Measurements from ENCODE around the gene DNAH8. TPM values are rescaled to one million over a fixed set of nuclear protein-coding genes. Genes with fewer than 3 reads are reported as not detected.

The DNAH8 gene
- total RNA-seq, 1 experiment from 2014 or later, result not detected

DNA sequence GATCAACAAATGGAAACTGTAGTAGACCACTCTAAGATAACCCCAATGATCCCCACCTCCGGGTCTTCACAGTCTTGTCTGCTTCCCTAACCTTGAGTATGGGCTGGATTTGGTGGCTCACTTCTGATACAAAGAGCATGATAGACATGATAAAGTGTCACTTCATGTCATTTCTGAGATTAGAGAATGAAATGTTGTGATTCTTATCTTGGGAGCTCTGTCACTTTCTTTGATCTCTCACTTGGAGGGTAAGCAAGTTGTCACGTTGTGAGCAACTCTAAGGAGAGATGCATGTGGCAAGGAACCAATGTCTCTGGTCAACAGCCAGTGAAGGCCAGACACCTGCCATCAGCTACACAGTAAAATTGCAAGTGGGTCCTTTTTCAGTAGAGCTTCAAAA, 9.2 kb upstream of the DNAH8 start:
- Histone ChIP-seq H3F3A (ENCODE audit: insufficient read depth, low read depth) (peaks cover 6% of the 10 kb centered on the region; the same call in 1 of the 2 replicates), H3K9me3 (ENCODE audit: insufficient read depth, low read depth) (no peaks in the 10 kb centered on the region; the same call in 1 of the 2 replicates), H4K20me1 (ENCODE audit: insufficient read depth) (no peaks in the 10 kb centered on the region), H3K9me2 (ENCODE audit: insufficient read depth) (no peaks in the 10 kb centered on the region), H3K4me2 (no peak overlapping the region), H3K4me3 (no peak overlapping the region), H3K27me3 (ENCODE audit: insufficient read depth, low read depth) (no peaks in the 10 kb centered on the region), H2AFZ (no peak overlapping the region), H3K79me2 (ENCODE audit: low read depth) (peaks cover 19% of the 10 kb centered on the region), H3K36me3 (ENCODE audit: low read depth) (no peaks in the 10 kb centered on the region; the same call in 1 of the 2 replicates), H3K4me1 (replicated peaks; ENCODE audit: insufficient read depth) (peaks cover 10% of the 10 kb centered on the region; the same call in 1 of the 2 replicates), H3K27ac (no peak overlapping the region)
- POLR2A ChIA-PET (ENCODE audit: unreplicated experiment), result no interaction called here
- CTCF ChIA-PET, result no interaction called here
- BruUV-seq (replicated peaks), result no TSS peak
- TF ChIP-seq, protein P1, sequence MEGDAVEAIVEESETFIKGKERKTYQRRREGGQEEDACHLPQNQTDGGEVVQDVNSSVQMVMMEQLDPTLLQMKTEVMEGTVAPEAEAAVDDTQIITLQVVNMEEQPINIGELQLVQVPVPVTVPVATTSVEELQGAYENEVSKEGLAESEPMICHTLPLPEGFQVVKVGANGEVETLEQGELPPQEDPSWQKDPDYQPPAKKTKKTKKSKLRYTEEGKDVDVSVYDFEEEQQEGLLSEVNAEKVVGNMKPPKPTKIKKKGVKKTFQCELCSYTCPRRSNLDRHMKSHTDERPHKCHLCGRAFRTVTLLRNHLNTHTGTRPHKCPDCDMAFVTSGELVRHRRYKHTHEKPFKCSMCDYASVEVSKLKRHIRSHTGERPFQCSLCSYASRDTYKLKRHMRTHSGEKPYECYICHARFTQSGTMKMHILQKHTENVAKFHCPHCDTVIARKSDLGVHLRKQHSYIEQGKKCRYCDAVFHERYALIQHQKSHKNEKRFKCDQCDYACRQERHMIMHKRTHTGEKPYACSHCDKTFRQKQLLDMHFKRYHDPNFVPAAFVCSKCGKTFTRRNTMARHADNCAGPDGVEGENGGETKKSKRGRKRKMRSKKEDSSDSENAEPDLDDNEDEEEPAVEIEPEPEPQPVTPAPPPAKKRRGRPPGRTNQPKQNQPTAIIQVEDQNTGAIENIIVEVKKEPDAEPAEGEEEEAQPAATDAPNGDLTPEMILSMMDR (conservative IDR thresholded peaks at IDR 0.05), result no peak
- no peak for TF ChIP-seq EZH2 (IDR thresholded peaks at IDR 0.05; ENCODE audit: low read depth)
- DNase-seq, result no peak
- intact Hi-C loops (cut with micrococcal nuclease; ENCODE audit: unreplicated experiment), result no loop called here

DNA sequence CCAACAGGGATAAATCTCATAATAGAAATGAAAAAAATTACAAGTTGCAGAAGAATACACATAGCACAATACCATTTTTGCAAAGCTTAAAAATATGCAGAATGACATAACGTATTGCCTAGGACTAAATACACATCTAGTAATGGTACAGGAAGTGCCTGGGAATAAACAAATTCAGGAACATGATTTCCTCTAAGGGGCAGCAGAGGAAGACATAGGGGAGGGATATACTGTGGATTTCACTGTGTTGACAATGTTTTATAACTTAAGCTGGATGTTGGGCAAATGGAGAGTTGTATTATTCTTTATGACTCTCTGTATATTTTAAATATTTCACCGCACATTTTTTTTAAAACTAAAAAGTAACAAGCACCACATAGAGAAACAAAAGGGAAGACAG, 6.6 kb upstream of the DNAH8 start:
- POLR2A ChIA-PET (ENCODE audit: unreplicated experiment), result interaction anchor here (0.7 kb wide), 1 partner anchor 15 kb away, joined by 8 read pairs; no protein-coding TSS in a partner anchor
- CTCF ChIA-PET, result no interaction called here

DNA sequence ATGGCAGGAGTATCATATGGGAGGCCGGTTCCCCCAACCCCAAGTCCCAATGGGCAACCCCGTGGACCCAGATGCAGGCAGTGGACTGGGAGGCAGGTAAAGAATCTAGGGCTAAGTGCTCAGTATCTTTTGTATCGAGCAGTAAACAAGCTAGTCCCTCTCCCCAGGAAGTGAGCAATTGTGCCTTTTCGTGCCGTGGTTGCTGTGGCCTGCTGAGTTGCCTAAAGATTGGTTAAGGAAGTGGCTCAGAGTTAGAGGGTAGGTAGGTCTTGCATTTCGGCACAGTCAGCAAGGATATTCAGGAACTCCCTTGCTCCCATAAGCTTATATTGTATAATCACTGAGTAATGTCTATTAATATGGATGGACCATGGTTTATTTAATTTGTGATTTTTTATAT, 1.3 kb upstream of the DNAH8 start:
- peaks cover 10% of the 10 kb centered on the region; the same call in 1 of the 2 replicates for H3K4me1 ChIP-seq (replicated peaks; ENCODE audit: insufficient read depth)
- peak overlapping the region; percentile 13; the same call in 1 of the 2 replicates for H3K4me2 ChIP-seq
- DNase-seq, result no peak
- H2AFZ ChIP-seq, result no peak overlapping the region
- H3K79me2 ChIP-seq (ENCODE audit: low read depth), result no peaks in the 10 kb centered on the region
- no peaks in the 10 kb centered on the region; the same call in 1 of the 2 replicates for H3K9me3 ChIP-seq (ENCODE audit: insufficient read depth, low read depth)
- intact Hi-C loops (cut with micrococcal nuclease; ENCODE audit: unreplicated experiment), result no loop called here
- H4K20me1 ChIP-seq (ENCODE audit: insufficient read depth), result no peaks in the 10 kb centered on the region
- BruUV-seq (replicated peaks), result no TSS peak
- H3K27ac ChIP-seq, result no peak overlapping the region
- H3K36me3 ChIP-seq (ENCODE audit: low read depth), result no peaks in the 10 kb centered on the region
- no peaks in the 10 kb centered on the region for H3K27me3 ChIP-seq (ENCODE audit: insufficient read depth, low read depth)
- CTCF ChIA-PET, result no interaction called here
- POLR2A ChIA-PET (ENCODE audit: unreplicated experiment), result interaction anchor here (0.7 kb wide), 1 partner anchor 33 kb away, joined by 15 read pairs; no protein-coding TSS in a partner anchor
- no peak for TF ChIP-seq EZH2 (IDR thresholded peaks at IDR 0.05; ENCODE audit: low read depth)
- TF ChIP-seq, protein P1 (conservative IDR thresholded peaks at IDR 0.05), result no peak
- H3F3A ChIP-seq (ENCODE audit: insufficient read depth, low read depth), result 0 out of 2 replicates have a peak, but pooled peaks cover 4% of the 10 kb centered on the region
- no peak overlapping the region for H3K4me3 ChIP-seq
- H3K9me2 ChIP-seq (ENCODE audit: insufficient read depth), result no peaks in the 10 kb centered on the region

More for the DNA sequence above, 6.6 kb upstream of the DNAH8 start:
- Histone ChIP-seq H3K4me1 (replicated peaks; ENCODE audit: insufficient read depth) (peaks cover 10% of the 10 kb centered on the region; the same call in 1 of the 2 replicates), H3K9me2 (ENCODE audit: insufficient read depth) (no peaks in the 10 kb centered on the region), H3K79me2 (ENCODE audit: low read depth) (no peaks in the 10 kb centered on the region), H4K20me1 (ENCODE audit: insufficient read depth) (no peaks in the 10 kb centered on the region), H3K9me3 (ENCODE audit: insufficient read depth, low read depth) (no peaks in the 10 kb centered on the region; the same call in 1 of the 2 replicates), H3K27ac (no peak overlapping the region), H3F3A (ENCODE audit: insufficient read depth, low read depth) (no peaks in the 10 kb centered on the region), H3K4me3 (no peak overlapping the region), H3K27me3 (ENCODE audit: insufficient read depth, low read depth) (no peaks in the 10 kb centered on the region), H2AFZ (no peak overlapping the region), H3K36me3 (ENCODE audit: low read depth) (no peaks in the 10 kb centered on the region), H3K4me2 (no peak overlapping the region)
- intact Hi-C loops (cut with micrococcal nuclease; ENCODE audit: unreplicated experiment), result no loop called here
- TF ChIP-seq, protein P1 (conservative IDR thresholded peaks at IDR 0.05), result no peak
- no peak for TF ChIP-seq EZH2 (IDR thresholded peaks at IDR 0.05; ENCODE audit: low read depth)
- BruUV-seq (replicated peaks), result no TSS peak
- no peak for DNase-seq

All from PC-9 (cell line).